ENCODE results near the gene LZTS3. TPM values are rescaled to one million over a fixed set of nuclear protein-coding genes. Genes with fewer than 3 reads are reported as not detected.

LZTS3 gene
- total RNA-seq, 1 donor from 2014 or later: 12.8 TPM

- no peaks in the 10 kb centered on the region for H3K27me3 ChIP-seq
- no peaks in the 10 kb centered on the region for H3K9me3 ChIP-seq
- no peak overlapping the region for H3K27ac ChIP-seq
- H3K36me3 ChIP-seq: no peaks in the 10 kb centered on the region
- intact Hi-C loops (cut with DNase I): no loop called here
- no peak for DNase-seq (ENCODE audit: extremely low spot score in 2 of 2)
- peaks cover 28% of the 10 kb centered on the region for H3K4me1 ChIP-seq
- H3K4me3 ChIP-seq: no peak overlapping the region
- TF ChIP-seq CTCF (IDR thresholded peaks at IDR 0.05) (no peak), POLR2A (IDR thresholded peaks at IDR 0.05) (no peak), POLR2AphosphoS5 (IDR thresholded peaks at IDR 0.05; ENCODE audit: insufficient read depth in 1 of 2, low read depth in 1 of 2) (no peak)
These were observed 1.8 kb downstream of the LZTS3 start for GRCh38 chr20:3171391-3172125.

GRCh38 chr20:3168829-3169590, 4.3 kb downstream of the LZTS3 start:
- Histone ChIP-seq H3K27ac (no peak overlapping the region), H3K36me3 (no peaks in the 10 kb centered on the region), H3K27me3 (no peaks in the 10 kb centered on the region), H3K9me3 (no peaks in the 10 kb centered on the region), H3K4me1 (peaks cover 22% of the 10 kb centered on the region), H3K4me3 (no peak overlapping the region)
- no peak for TF ChIP-seq POLR2A (IDR thresholded peaks at IDR 0.05)
- no peak for TF ChIP-seq POLR2AphosphoS5 (IDR thresholded peaks at IDR 0.05; ENCODE audit: insufficient read depth in 1 of 2, low read depth in 1 of 2)
- TF ChIP-seq CTCF (IDR thresholded peaks at IDR 0.05): no peak
- DNase-seq (ENCODE audit: extremely low spot score in 2 of 2): no peak
- intact Hi-C loops (cut with DNase I): no loop called here

GRCh38 chr20:3168079-3168828, 5.1 kb downstream of the LZTS3 start:
- Histone ChIP-seq H3K36me3 (no peaks in the 10 kb centered on the region), H3K27me3 (no peaks in the 10 kb centered on the region), H3K27ac (no peak overlapping the region), H3K9me3 (no peaks in the 10 kb centered on the region), H3K4me3 (peak overlapping the region in 1 of 2 donors; percentile 10), H3K4me1 (peaks cover 22% of the 10 kb centered on the region)
- DNase-seq (ENCODE audit: extremely low spot score in 2 of 2): no peak
- no peak for TF ChIP-seq POLR2A (IDR thresholded peaks at IDR 0.05)
- intact Hi-C loops (cut with DNase I): no loop called here

GRCh38 chr20:3167738-3168078, 5.6 kb downstream of the LZTS3 start:
- no peaks in the 10 kb centered on the region for H3K36me3 ChIP-seq
- no peak for DNase-seq (ENCODE audit: extremely low spot score in 2 of 2)
- intact Hi-C loops (cut with DNase I): no loop called here
- TF ChIP-seq CTCF (IDR thresholded peaks at IDR 0.05): no peak
- no peak for TF ChIP-seq POLR2AphosphoS5 (IDR thresholded peaks at IDR 0.05; ENCODE audit: insufficient read depth in 1 of 2, low read depth in 1 of 2)
- no peak for TF ChIP-seq POLR2A (IDR thresholded peaks at IDR 0.05)
- peaks cover 16% of the 10 kb centered on the region for H3K4me1 ChIP-seq
- H3K27ac ChIP-seq: no peak overlapping the region
- H3K9me3 ChIP-seq: no peaks in the 10 kb centered on the region
- no peaks in the 10 kb centered on the region for H3K27me3 ChIP-seq
- H3K4me3 ChIP-seq: peak overlapping the region in 1 of 2 donors; percentile 10

GRCh38 chr20:3166913-3167342, 6.4 kb downstream of the LZTS3 start:
- TF ChIP-seq CTCF (IDR thresholded peaks at IDR 0.05) (no peak), POLR2AphosphoS5 (IDR thresholded peaks at IDR 0.05; ENCODE audit: insufficient read depth in 1 of 2, low read depth in 1 of 2) (no peak), POLR2A (IDR thresholded peaks at IDR 0.05) (no peak)
- no peaks in the 10 kb centered on the region for H3K36me3 ChIP-seq
- no peaks in the 10 kb centered on the region for H3K9me3 ChIP-seq
- intact Hi-C loops (cut with DNase I): no loop called here
- DNase-seq (ENCODE audit: extremely low spot score in 2 of 2): no peak
- peaks cover 9% of the 10 kb centered on the region for H3K4me1 ChIP-seq
- no peak overlapping the region for H3K4me3 ChIP-seq
- no peak overlapping the region for H3K27ac ChIP-seq
- H3K27me3 ChIP-seq: no peaks in the 10 kb centered on the region
